Testis (tissue), 2 donors: ENCODE measurements around the gene COLGALT1.

Source experiments
- POLR2A ChIP-seq: fragments of 450-650 bp; IDR thresholded peaks from one replicate; pipeline ENCODE4 v1.6.1; 2017; ENCODE audit warnings: antibody characterized with exemption, mild to moderate bottlenecking, moderate library complexity
- TF ChIP-seq, protein P1 (sequence below), 3 experiments: fragments of 450-650 bp in 2 of 3; fragments of 200-600 bp in 1 of 3; sonication (generic) in 1 of 3; IDR thresholded peaks; one replicate each; pipeline ENCODE4 v1.5.1; 2016 to 2019; ENCODE audit warnings: antibody characterized with exemption in 3 of 3, mild to moderate bottlenecking in 2 of 3, moderate library complexity in 1 of 3

- TF ChIP-seq, protein P1, sequence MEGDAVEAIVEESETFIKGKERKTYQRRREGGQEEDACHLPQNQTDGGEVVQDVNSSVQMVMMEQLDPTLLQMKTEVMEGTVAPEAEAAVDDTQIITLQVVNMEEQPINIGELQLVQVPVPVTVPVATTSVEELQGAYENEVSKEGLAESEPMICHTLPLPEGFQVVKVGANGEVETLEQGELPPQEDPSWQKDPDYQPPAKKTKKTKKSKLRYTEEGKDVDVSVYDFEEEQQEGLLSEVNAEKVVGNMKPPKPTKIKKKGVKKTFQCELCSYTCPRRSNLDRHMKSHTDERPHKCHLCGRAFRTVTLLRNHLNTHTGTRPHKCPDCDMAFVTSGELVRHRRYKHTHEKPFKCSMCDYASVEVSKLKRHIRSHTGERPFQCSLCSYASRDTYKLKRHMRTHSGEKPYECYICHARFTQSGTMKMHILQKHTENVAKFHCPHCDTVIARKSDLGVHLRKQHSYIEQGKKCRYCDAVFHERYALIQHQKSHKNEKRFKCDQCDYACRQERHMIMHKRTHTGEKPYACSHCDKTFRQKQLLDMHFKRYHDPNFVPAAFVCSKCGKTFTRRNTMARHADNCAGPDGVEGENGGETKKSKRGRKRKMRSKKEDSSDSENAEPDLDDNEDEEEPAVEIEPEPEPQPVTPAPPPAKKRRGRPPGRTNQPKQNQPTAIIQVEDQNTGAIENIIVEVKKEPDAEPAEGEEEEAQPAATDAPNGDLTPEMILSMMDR (IDR thresholded peaks at IDR 0.05), result no peak
- TF ChIP-seq POLR2A, result no peak
These were observed 15.3 kb upstream of the COLGALT1 start for GRCh38 chr19:17540174-17540573.
